Mesenteric fat pad (tissue), 1 donor: Measurements from ENCODE around the gene OCEL1. TPM values are rescaled to one million over a fixed set of nuclear protein-coding genes. Genes with fewer than 3 reads are reported as not detected.

Source experiments
- DNase-seq: peaks from one replicate; pipeline ENCODE4 v3.0.0-alpha.2; 2020; ENCODE audit warnings: low spot score
- total RNA-seq: library from RNA; stranded (reverse); fragmentation: NEBNext Ultra II Directional; extraction: Animal tissue kit (Norgen Biotek cat#: 25700); gene quantifications from one replicate; pipeline ENCODE4 v1.2.1, GENCODE V29; 2021
- donor health status: DM: yes; HTN: yes; CAD: no.

The OCEL1 gene
- total RNA-seq, 1 donor from 2014 or later = 29.0 TPM

DNA sequence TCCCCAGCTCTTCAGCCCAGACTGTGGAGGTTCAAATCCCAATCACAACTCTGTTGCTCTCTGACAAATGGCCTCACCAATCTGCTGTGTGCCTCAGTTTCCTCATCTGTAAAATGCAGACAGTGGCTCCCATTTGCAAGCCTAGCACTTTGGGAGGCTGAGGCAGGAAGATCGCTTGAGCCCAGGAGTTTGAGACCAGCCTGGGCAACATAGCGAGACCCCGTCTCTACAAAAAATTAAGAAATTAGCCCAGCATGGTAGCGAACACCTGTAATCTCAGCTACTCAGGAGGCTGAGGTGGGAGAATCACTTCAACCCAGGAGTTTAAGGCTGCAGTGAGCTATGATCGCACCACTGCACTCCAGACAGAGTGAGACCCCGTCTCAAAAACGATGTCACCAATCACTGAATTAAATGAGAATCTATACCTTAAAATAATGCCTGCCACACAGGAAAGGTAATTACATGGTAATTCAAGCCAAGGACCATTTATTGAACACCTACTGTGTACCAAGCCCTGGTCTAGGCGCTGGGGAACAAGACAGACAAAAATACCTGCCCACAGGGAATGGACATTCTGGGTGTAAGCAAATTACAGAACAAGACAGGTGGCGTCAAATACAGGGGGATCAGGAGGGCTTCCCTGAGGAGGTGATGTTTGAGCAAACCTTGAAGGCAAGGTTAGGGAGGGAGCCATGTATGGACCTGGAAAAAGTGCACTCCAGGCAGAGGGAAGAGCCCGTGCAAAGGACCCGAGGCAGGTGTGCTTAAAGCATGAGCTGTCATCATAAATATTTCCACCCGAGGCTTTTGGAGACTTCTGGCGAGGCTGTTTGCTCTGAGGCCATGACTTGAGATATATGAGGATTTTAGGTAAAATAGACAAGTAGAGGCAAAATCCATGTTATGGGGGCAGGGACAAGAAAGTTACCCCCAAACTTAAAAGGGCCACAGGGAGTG, 12.0 kb downstream of the OCEL1 start:
- no peak for DNase-seq

DNA sequence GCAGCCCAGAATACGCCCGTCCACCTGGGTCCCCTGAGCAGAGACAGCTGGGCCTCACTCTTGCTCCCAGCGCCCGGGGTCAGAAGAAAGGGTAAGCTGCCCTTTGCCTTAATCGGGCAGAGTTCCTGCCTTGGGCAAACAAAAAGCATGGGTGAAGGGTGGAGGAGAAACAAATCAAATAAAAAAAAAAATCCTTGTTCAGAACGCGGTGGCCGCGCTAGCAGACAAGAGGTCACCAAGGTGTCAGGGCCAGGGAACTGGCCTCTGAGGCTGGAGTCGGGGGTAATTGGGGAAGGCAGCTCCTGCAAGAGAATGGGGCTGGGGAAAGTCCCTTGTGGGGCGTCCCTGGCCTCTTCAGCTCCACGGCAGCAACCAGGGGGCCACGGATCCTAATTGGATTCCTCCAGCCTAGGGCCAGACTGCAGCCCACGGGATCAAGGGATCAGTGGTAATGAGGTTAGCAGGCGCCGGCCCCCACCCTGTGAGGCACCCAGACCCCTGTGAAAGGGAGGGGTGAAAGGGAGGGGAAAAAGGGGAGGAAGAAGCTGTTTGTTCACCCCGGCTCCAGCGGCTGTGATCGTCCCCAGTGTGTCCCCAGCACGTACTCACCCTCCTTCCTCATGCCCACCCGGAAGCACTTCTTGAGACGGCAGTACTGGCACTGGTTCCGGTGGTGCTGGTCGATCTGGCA, 14.2 kb downstream of the OCEL1 start:
- DNase-seq = no peak

DNA sequence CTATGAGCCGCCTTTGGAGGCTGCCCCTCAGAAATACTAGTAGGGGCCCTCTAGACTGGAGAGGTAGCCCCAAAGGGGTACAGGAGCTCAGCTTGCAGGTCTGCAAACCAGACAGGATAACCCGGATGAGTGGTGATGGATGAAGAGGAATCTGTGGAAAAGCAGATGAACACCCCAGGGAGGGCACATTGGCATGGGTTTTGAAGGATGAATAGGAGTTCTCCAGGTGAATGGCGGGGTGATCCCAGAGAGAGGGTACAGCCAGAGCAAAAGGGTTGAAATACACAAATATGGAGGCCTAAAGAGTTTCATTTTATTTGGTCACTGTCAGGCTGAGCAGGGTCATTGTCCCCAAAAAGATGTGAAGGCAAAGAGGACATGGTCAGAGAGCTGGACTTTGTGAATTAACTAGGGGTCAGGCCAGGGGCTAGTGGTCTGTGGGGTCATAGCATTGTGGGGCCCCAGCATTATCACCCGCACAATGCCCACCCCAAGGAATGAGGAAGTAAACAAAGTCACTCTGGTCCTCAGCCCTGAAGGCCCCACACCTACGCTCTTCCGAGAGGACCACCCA, 14.9 kb downstream of the OCEL1 start:
- no peak for DNase-seq

DNA sequence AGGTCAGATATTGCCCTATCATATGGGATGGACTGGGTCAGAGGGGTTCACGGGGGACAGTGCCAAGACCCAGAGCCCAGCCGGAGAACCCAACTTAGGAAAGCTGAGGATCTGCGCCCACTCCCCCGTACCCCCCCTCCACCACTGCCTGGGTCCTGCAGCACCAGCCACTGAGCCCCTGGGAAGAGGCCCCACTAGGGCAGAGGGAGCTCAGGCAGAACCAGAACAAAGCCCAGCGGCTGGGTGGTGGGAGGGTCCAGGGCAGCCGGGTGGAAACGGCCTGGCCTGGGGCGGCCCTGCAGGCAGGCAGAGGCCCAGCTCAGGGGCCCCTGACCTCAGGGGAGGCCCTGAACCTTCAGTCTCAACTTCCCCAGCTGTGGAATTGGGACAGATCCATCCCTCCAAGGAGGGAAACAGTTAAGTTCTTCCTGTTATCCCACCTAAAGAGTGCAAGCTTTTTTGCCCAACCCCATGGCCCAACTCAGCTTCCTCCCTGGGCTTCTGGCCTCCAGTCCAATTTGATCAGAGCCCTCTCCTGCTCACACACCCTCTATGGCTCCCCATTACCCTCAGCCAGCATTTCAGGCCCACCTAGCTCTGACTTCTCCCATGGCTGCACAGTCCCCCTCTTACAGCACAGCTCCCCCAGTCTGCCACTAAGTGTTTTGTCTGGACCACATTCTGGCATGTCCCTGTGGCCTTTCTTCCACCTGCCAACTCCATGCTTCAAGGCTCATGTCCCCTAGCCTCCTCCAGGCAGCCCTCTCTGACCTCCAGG, 16.6 kb downstream of the OCEL1 start:
- DNase-seq = no peak

DNA sequence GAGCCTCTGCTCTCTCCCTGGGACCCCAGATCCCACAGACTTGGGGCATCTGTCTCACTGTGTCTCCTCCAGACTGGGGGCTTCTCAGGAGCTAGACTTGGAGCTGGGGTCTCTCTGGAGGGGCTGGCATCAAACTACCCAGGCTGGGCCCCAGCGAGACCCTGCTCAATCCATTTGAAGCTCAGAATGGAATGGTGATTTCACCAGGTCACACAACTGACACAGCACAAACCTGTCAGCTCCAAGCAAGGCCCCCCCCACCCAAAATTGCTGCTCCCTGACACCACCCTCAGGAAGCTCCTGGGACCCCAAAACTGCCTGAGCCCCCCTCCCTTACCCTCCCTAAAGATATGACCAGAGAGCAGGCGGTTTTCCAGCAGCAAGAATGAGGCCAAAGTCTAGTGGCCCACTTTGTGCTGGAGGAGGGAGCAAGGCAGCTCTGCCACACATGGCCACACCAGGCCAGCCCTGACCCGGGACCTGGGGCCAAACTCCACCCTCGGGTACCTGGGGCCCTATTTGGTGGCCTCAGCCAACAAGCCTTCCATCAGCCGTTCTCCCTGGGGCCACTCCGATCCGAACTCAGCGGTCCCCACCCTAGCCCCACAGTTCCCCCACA, 17.3 kb downstream of the OCEL1 start:
- no peak for DNase-seq

DNA sequence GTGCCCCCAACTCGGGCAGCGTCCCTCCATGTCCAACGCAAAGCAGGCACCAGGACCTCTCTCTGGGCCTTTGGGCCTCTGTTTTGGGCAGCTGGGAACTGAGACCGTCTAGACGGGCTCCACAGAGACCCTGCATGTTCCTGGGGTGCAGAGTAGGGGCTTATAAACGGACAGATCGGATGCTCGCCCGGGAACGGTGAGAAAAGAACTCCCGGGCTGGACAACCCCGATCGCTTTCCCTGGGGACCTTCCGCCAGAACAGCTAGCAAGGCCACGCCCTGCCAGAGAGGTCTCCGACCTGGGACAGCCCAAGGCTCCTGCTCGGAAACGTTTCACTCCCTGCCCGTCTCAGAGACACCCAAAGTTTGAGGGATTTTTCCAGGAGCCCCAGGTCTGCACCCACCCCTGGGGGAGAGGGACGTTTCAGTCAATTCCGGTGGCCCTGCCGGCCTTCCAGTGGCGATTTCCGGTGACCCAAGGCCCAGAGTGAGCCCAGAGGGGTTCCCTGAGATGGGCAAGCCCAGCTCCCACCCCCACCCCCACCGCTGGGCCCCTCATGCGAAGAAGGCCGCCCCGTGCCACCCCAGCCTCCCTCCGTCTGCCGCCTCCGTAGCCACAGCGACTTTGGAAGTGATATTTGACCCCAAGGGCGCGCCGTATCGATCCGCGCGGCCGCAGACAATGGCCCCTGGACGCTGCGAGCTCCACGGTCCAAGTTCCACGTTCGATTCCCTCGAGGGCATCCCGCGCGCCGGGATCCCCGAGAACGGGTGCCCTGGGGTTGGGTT, 18.0 kb downstream of the OCEL1 start:
- no peak for DNase-seq

DNA sequence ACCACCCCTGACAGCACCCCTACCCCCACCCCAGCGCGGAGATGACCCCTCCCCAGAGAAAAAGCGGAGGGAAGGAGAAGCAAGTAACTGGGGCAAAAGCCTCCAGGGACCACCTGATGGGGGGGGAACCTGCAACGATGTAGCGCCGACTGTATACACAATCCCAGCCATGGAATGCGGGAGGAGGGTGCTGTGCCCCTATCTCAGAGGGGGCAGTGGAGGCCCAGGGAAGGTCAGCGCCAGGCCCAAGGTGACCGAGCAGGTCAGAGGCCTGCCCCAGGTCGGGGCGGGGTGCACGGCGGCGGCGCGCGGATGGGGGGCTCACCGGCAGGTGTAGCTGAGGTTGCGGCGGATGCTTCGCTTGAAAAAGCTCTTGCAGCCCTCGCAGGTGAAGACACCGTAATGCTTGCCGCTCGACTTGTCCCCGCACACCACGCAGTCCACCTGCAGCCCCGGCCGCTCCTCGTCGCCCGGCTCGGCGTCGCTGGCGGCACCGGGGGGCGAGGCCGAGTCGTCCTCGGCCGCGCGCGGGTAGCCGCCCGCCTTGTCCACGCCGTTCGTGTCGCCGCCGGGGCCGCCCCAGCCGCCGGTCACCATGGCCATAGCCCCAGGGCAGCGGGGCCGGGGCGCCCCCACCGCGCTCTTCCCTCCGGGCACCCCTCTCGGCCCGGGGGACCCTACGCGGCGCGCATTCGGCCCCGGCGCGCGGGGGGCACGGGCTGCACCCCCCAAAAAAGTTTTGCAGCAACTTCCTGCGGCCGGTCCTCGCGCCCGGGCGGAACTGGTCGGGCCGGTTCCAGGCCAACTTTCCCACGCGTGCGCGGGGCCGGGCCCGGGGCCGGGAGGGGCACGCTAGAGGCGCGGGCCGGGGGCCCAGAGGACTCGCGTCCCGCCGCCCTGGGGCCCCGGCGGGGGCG, 18.9 kb downstream of the OCEL1 start:
- no peak for DNase-seq

DNA sequence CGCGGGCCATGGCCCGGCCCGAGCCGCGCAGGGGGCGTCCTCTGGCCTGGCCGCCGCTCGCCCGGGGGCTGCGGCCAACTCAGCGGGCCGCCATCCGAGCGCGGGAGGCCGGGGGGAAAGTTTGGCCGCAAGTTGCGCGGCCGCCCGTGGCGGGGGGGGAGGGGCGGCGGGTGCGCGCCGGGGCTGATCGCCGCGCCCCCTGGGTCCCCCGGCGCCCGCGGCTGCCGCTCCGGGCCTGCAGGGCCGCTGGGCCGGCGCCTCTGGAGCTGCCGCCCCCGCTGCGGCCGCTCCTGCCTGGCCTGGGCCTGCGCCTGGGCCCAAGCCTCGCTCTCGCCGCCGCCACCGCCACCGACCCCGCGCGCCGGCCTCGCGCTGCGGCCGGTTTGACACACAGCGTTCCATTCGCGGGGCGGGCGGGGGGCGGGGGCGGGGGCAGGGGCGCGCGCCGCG, 19.5 kb downstream of the OCEL1 start, which contains the start of gene NR2F6:
NR2F6 (minus strand) TSS at position 385 of the 450 bp plus-strand sequence. CDS start 699 bp downstream, outside the sequence.
- DNase-seq = no peak

DNA sequence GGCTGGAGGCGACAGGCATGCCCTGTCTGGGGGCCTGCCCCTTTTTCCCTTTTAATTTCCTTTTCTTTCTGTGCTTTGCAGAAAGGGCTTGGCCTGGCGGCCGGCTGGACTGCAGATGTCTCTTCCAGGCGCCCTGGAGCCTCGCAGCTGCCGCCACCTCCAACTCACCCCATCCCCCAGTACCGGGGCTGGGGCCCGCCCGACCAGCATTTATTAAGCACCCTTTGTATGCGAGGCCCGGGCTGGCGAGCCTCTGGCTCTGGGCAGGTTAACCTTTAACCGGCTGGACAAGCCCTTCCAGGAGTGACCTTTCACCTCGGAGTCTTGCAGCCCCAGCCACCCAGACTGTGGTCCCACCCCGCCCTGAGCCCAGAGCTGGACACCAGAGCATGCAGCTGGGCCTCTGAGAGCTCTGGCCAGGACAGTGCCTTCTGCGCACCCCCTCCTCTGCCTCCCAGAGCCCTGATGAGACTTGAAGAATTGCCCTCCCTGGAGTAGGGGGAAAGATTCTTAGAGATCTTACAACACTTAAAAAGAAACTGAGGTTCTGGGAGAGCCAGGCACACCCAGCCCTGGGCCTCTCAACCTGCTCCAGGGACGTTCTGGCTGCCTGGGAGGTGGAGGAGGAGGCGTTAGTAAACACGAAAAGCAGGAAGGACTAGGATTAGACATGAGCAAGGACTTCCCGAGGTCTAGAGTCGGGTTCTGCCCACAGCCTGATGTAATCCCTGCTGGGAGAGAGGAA, 20.8 kb downstream of the OCEL1 start:
- DNase-seq = no peak

DNA sequence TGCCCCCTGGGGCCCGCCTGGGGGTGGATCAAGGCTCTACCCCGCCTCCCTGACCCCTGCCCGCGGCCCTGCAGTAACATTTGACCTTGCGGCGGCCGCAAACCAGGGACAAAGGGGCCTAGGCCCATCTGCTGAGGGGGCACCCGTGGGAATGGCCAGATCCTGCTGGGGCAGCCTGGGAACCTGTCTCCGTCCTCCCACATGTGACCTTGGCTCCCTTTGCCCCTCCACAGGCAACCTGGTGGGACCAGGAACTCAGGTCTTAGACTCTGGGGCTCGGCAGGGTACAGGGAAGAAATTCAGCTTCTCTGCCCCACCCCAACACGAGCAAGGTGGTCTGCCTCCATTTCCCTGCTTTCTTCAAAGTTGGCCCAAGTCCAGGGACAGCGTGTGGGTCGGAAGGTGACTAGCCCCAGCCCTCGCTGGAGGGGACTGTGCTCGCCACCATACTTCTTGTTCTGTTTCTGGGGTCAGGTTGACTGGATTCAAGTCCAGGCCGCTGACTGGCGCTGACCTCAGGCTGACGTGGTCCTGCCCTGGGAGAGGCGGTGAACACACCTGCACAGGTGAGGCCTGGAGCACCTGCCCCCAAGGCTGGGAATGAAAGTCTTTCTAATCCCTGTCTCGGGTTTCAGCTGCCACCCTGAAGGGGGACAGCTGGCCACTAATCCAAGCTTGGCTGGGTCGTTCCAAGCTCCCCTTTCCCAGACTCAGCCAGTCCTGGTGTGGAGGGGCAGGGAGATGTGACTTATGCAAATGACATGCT, 22.2 kb downstream of the OCEL1 start:
- DNase-seq = no peak

DNA sequence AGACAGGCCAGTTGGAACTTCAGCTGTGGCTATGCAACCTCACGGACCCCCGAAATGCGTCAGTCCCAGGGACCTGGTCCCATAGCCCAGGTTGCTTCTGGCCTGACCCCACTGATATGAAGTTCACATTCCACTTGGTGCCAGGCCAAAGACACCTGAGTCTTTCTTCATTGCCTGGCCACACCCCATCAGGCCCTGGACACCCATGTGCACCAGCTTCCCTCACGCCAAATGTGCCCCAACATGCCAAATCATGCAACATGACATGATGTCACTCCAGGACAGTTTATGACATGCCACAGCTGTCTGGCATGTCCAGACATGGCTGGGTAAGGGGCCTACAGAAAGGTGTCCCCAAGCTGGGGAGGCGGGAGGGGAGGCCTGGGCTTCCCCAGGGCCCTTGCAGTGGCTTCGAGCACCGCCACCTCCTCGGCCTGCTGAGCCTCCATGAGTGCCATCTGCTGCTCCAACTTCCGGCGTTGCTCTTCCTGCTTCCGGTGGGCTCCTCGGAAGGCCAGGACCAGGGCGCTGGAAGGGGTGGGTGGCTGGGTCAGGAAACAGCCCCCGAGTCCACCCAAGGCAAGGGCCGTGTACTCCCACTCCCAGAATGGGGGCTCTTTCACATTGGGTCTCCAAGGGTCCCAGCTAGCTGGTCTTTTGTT, 24.0 kb downstream of the OCEL1 start:
- DNase-seq = no peak

DNA sequence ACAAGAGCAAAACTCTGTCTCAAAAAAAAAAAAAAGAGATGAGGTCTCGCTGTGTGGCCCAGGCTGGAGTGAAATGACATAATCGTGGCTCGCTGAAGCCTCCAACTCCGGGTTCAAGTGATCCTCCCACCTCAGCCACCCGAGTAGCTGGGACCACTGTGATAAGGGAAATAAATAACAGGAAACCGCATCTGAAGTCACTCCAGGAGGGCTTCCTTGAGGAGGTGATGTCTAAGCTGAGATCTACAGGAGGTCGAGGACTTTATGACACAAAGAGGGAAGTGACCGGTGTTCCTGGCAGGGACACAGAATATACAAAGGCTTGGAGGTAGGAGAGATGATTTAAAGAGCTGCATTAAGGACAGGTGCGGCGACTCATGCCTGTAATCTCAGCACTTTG, 28.6 kb downstream of the OCEL1 start:
- no peak for DNase-seq

DNA sequence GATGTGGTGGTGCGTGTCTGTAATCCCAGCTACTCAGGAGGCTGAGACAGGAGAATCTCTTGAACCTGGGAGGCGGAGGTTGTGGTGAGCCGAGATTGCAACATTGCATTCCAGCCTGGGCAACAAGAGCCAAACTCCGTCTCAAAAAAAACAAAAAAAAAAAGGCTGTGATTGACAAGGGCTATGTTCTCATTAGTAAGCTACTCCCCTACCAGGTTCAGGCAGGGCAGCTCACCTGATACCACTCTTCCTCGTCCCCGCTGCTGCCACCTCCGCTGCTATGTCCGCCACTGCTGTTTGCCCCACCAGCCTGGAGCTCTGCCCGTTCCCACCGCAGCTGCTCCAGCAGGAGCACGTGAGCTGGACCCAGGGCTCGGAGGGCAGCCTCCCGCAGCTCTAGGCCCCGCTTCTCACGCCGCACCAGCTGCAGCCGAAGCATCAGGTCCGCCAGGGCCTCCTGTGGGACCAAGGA, 29.2 kb downstream of the OCEL1 start:
- no peak for DNase-seq

DNA sequence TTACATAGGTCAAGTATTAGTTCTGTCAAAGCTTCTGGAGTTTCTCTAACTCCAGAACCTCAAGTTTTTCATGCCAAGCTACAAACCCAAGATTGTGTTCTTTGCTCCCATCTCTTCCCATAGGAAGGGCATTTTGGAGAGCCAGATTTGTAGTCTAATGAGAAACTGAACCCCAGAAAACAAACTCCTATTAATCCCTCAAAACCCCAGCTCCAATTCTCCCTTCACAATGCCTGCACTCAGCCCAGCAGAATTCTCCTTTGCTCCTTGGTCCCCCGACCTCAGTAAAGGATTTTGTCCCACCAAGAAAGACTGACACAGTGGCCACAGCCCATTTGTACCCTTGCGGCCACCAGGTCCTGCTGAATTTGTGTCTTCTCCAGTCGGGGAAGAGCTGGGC, 30.1 kb downstream of the OCEL1 start:
- no peak for DNase-seq

DNA sequence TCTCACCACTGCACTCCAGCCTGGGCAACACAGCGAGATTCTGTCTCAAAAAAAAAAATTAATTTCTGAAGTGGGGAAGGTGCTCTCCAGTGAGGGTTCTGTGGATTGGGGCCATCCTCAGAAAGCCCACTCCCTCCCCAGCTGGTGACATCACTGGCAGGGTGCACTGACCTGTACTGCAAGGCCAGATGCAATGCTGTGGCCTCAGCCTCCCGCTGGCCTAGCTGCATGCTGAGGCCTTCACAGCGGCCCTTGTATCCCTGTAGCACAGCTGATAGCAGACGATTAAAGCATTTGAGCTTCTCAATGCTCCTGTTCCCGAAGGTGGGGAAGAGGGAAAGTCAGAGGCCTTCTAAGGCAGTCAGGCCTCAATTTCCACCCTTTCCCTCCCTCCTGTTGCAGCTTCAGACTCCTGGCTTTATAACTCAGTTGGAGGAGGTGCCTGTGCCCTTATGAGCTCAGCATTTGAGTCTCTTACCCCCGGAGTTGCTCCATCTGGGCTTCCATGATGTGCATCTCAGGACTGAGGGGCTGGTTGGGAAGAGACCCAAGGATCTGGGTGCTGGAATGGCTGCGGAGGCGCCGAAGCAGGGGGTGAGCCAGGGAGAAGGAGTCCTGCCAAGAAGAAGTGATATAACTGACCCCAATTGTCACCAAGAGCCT, 33.2 kb downstream of the OCEL1 start:
- no peak for DNase-seq

DNA sequence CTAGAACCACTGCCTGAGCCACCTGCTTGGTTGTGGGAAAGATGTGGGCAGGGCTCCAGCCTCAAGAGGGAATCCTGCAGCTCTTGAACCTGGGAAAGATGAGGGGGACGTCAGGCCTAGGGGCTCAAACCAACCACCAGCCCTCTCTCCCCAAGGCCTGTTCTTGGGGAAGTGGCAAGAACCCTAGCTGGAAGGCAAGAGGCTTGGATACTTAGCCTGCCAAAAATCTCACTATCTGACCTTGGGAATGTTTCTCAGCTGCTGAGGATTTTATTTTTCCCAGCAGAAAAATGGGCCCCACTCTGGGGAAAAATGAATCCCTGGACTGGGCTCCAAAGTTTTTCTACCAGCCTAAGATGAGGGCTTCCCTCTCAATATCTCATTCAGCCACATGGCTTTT, 33.9 kb downstream of the OCEL1 start:
- no peak for DNase-seq
